ENCODE results near the gene COL19A1. TPM values are rescaled to one million over a fixed set of nuclear protein-coding genes. Genes with fewer than 3 reads are reported as not detected.

Gene COL19A1
- total and polyA plus RNA-seq, 2 experiments from 2014 or later: not detected

GRCh38 chr6:70236343-70236742, 370.0 kb downstream of the COL19A1 start (continued):
- TF ChIP-seq CTCF (conservative IDR thresholded peaks at IDR 0.05; ENCODE audit: low read depth in 2 of 2): no peak
- no peak for TF ChIP-seq EZH2 (IDR thresholded peaks at IDR 0.05; ENCODE audit: low read depth, unreplicated experiment)

DNA sequence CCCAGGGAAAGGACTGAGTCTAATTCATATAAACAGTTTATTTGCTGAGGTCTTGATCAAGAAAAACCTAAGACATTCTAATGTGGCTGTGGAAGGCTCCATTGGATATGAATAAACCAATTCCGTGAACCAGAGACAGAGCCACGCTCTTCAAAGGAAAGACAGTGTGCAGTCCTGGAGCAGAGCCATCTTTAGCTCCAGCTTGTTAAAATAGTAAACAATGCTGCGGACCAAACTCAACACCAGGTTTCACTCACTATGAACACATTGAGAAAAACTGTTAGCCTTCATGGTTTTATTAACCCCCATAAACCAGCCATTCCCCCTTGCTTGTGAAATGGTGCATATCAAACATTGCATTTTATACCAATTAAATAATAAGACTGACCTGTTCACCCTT, 374.7 kb downstream of the COL19A1 start:
- H3K9me2 ChIP-seq (ENCODE audit: insufficient read depth): no peaks in the 10 kb centered on the region
- no peaks in the 10 kb centered on the region for H3K9me3 Mint-ChIP-seq
- H4K20me1 ChIP-seq (replicated peaks; ENCODE audit: insufficient read depth): no peaks in the 10 kb centered on the region
- H2AFZ ChIP-seq: no peak overlapping the region
- ATAC-seq (no peak), DNase-seq (ENCODE audit: low spot score) (no peak)
- peaks cover 14% of the 10 kb centered on the region for H3K4me1 Mint-ChIP-seq
- H3K27ac Mint-ChIP-seq: no peak overlapping the region
- H3K4me2 ChIP-seq: no peak overlapping the region
- no peak overlapping the region for H3K27ac ChIP-seq (ENCODE audit: low read depth)
- no peaks in the 10 kb centered on the region for H3K79me2 ChIP-seq (replicated peaks; ENCODE audit: insufficient read depth)
- H3K4me3 Mint-ChIP-seq: no peak overlapping the region
- peaks cover 3% of the 10 kb centered on the region; the same call in 1 of the 3 replicates for H3K36me3 Mint-ChIP-seq (ENCODE audit: low read depth)
- H3K4me3 ChIP-seq: no peak overlapping the region
- TF ChIP-seq CREB1 (CRISPR knock-in tag; IDR thresholded peaks at IDR 0.05; ENCODE audit: low read depth) (no peak), REST (IDR thresholded peaks at IDR 0.05; ENCODE audit: unreplicated experiment) (no peak), STAT1 (IDR thresholded peaks at IDR 0.05; ENCODE audit: unreplicated experiment) (no peak), EZH2phosphoT487 (IDR thresholded peaks at IDR 0.05; ENCODE audit: unreplicated experiment) (no peak), JUNB (IDR thresholded peaks at IDR 0.05; ENCODE audit: unreplicated experiment) (no peak), CTCF (conservative IDR thresholded peaks at IDR 0.05; ENCODE audit: low read depth in 2 of 2) (no peak)
- no peaks in the 10 kb centered on the region for H3K36me3 ChIP-seq (ENCODE audit: insufficient read depth)
- peaks cover 8% of the 10 kb centered on the region; the same call in 1 of the 2 replicates for H3K4me1 ChIP-seq (ENCODE audit: insufficient read depth)
- H3K27me3 ChIP-seq (ENCODE audit: insufficient read depth): no peaks in the 10 kb centered on the region
- H3K27me3 Mint-ChIP-seq (ENCODE audit: insufficient read depth, low read depth, poor library complexity): no peaks in the 10 kb centered on the region
- H3F3A ChIP-seq (replicated peaks; ENCODE audit: low read depth): no peaks in the 10 kb centered on the region

Measured in GM23338 (cell line).